ENCODE data around the gene ATL2.

GRCh38 chr2:38271697-38272096, 105.4 kb downstream of the ATL2 start:
- TF ChIP-seq CTCF (IDR thresholded peaks at IDR 0.05) (no peak), POLR2A (IDR thresholded peaks at IDR 0.05) (no peak), EP300 (IDR thresholded peaks at IDR 0.05) (no peak)
